MM.1S (cell line): ENCODE measurements around the gene FNDC7.
"Not testable (repeated sequence)": the region's sequence is repeated elsewhere in the genome, so short reads cannot be mapped to it uniquely, and the experiment has no call there.

Experiments
- DNase-seq: peaks from one replicate; pipeline ENCODE4 v3.0.0-alpha.2; 2015
- H2AFZ ChIP-seq: fragments of 300-600 bp; sonication (generic); 2 replicates; pipeline ENCODE4 v1.6.0; 2016; ENCODE audit warnings: antibody characterized with exemption, low read length
- H3F3A ChIP-seq: fragments of 300-600 bp; sonication (generic); 2 replicates; pipeline ENCODE4 v1.6.1; 2016; ENCODE audit warnings: mild to moderate bottlenecking, antibody characterized with exemption, low read length, moderate library complexity, mixed read lengths; ENCODE audit not compliant: insufficient read depth
- H3K27ac ChIP-seq: fragments of 300-600 bp; sonication (generic); 2 replicates; pipeline ENCODE4 v1.5.1; 2016; ENCODE audit warnings: mild to moderate bottlenecking, low read length
- H3K27me3 ChIP-seq: fragments of 300-600 bp; sonication (generic); replicated peaks from 2 replicates; pipeline ENCODE4 v1.6.0; 2016; ENCODE audit warnings: low read length; ENCODE audit not compliant: insufficient read depth
- H3K36me3 ChIP-seq: fragments of 300-600 bp; sonication (generic); replicated peaks from 2 replicates; pipeline ENCODE4 v1.6.1; 2016; ENCODE audit warnings: mild to moderate bottlenecking, low read length, mixed read lengths; ENCODE audit not compliant: insufficient read depth
- H3K4me1 ChIP-seq: fragments of 300-600 bp; sonication (generic); 2 replicates; pipeline ENCODE4 v1.6.1; 2016; ENCODE audit warnings: low read length, mixed read lengths
- H3K4me2 ChIP-seq: fragments of 300-600 bp; sonication (generic); 2 replicates; pipeline ENCODE4 v1.6.0; 2016; ENCODE audit warnings: low read depth, low read length
- H3K4me3 ChIP-seq: fragments of 300-600 bp; sonication (generic); 2 replicates; pipeline ENCODE4 v1.5.1; 2016; ENCODE audit warnings: low read length, mixed read lengths
- H3K79me2 ChIP-seq: fragments of 300-600 bp; sonication (generic); 2 replicates; pipeline ENCODE4 v1.6.1; 2016; ENCODE audit warnings: mixed run types, low read length, mixed read lengths
- H3K9ac ChIP-seq: fragments of 300-600 bp; sonication (generic); 2 replicates; pipeline ENCODE4 v1.6.1; 2016; ENCODE audit warnings: low read length, mixed read lengths
- H3K9me2 ChIP-seq: fragments of 300-600 bp; sonication (generic); replicated peaks from 2 replicates; pipeline ENCODE4 v1.6.1; 2016; ENCODE audit warnings: mild to moderate bottlenecking, low read length, mixed read lengths; ENCODE audit not compliant: insufficient read depth
- H3K9me3 ChIP-seq: fragments of 300-600 bp; sonication (generic); replicated peaks from 2 replicates; pipeline ENCODE4 v1.6.1; 2016; ENCODE audit warnings: mild to moderate bottlenecking, low read length, mixed read lengths; ENCODE audit not compliant: insufficient read depth
- H4K20me1 ChIP-seq: fragments of 300-600 bp; sonication (generic); 2 replicates; pipeline ENCODE4 v1.6.1; 2016; ENCODE audit warnings: mild to moderate bottlenecking, low read length, moderate library complexity, mixed read lengths; ENCODE audit not compliant: insufficient read depth
- EZH2 ChIP-seq: fragments of 300-600 bp; sonication (generic); optimal IDR thresholded peaks from 2 replicates; pipeline ENCODE3; 2017; ENCODE audit warnings: low read depth, mild to moderate bottlenecking, antibody characterized with exemption, low read length, mixed read lengths
- EZH2phosphoT487 ChIP-seq: fragments of 300-600 bp; sonication (generic); IDR thresholded peaks from 2 replicates; pipeline ENCODE4 v1.6.1; 2018; ENCODE audit warnings: antibody characterized with exemption, low read length
- TF ChIP-seq, protein P1 (sequence below): fragments of 300-600 bp; sonication (generic); IDR thresholded peaks from 2 replicates; pipeline ENCODE4 v1.5.1; 2016; ENCODE audit warnings: antibody characterized with exemption, low read length, mixed read lengths

The FNDC7 gene

DNA sequence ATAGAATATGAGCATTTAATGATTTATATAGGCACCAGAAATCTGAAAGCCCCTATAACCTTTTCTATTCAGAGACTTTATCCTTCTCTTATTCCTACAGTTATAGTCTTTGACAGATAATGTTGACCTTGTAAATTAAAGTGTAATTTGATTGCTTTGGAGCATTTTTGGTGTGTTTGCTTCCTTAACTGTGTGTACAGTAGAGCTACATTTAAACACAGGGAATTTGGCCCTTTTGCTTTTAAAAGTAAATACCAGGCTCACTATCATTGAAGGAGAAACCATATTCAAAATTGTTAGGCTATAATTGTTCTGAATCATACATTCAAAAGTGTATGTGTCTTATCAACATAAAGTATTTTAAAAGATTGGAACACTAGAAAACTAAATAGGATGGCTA lies 66.7 kb downstream of the FNDC7 start:
- no peaks in the 10 kb centered on the region for H3K79me2 ChIP-seq
- H3F3A ChIP-seq = no peaks in the 10 kb centered on the region
- DNase-seq = no peak
- H3K9me2 ChIP-seq = no peaks in the 10 kb centered on the region
- no peak overlapping the region for H3K9ac ChIP-seq
- no peak overlapping the region for H3K4me3 ChIP-seq
- no peaks in the 10 kb centered on the region for H3K4me1 ChIP-seq
- H4K20me1 ChIP-seq = no peaks in the 10 kb centered on the region
- no peaks in the 10 kb centered on the region for H3K36me3 ChIP-seq
- no peak overlapping the region for H2AFZ ChIP-seq
- TF ChIP-seq EZH2 (no peak), EZH2phosphoT487 (no peak)
- TF ChIP-seq, protein P1, sequence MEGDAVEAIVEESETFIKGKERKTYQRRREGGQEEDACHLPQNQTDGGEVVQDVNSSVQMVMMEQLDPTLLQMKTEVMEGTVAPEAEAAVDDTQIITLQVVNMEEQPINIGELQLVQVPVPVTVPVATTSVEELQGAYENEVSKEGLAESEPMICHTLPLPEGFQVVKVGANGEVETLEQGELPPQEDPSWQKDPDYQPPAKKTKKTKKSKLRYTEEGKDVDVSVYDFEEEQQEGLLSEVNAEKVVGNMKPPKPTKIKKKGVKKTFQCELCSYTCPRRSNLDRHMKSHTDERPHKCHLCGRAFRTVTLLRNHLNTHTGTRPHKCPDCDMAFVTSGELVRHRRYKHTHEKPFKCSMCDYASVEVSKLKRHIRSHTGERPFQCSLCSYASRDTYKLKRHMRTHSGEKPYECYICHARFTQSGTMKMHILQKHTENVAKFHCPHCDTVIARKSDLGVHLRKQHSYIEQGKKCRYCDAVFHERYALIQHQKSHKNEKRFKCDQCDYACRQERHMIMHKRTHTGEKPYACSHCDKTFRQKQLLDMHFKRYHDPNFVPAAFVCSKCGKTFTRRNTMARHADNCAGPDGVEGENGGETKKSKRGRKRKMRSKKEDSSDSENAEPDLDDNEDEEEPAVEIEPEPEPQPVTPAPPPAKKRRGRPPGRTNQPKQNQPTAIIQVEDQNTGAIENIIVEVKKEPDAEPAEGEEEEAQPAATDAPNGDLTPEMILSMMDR = no peak
- no peaks in the 10 kb centered on the region for H3K9me3 ChIP-seq
- H3K27me3 ChIP-seq = no peaks in the 10 kb centered on the region
- no peak overlapping the region for H3K27ac ChIP-seq
- no peak overlapping the region for H3K4me2 ChIP-seq

DNA sequence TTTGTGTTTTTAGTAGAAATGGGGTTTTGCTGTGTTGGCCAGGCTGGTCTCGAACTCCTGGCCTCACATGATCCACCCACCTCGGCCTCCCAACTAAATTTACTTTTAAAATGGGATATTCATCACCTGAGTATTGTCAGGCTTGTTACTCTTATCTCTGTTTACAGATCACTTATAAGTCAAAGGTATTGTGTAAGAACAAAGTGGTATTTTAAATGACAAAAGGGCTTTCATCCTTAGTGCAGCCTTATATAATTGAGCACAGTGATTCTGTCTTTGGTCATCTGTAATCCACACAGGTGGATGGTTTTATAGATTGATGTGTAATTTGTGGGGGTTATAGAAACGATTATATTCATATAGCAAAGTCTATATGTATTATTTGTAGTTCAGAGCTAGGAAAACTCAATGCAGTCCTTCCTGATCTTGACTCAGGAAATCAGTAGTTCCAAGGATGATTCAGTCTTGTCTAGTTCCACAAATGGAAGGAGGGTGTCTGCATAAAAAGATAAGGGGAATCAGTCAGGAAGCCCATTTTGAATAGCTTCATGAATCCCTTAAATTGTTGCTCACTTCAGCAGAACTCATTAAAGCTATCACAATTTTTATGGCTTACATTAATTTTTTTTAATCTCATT lies 68.3 kb downstream of the FNDC7 start:
- no peak overlapping the region for H3K27ac ChIP-seq
- H3K9me3 ChIP-seq = no peaks in the 10 kb centered on the region
- TF ChIP-seq, protein P1 = no peak
- no peak for TF ChIP-seq EZH2
- no peak for TF ChIP-seq EZH2phosphoT487
- H3K36me3 ChIP-seq = no peaks in the 10 kb centered on the region
- H2AFZ ChIP-seq = no peak overlapping the region
- H3K4me1 ChIP-seq = no peaks in the 10 kb centered on the region
- no peak for DNase-seq
- H3K79me2 ChIP-seq = no peaks in the 10 kb centered on the region
- H3K9me2 ChIP-seq = no peaks in the 10 kb centered on the region
- H4K20me1 ChIP-seq = no peaks in the 10 kb centered on the region
- H3K4me2 ChIP-seq = no peak overlapping the region
- H3K27me3 ChIP-seq = no peaks in the 10 kb centered on the region
- H3K4me3 ChIP-seq = no peak overlapping the region
- no peak overlapping the region for H3K9ac ChIP-seq
- H3F3A ChIP-seq = no peaks in the 10 kb centered on the region

DNA sequence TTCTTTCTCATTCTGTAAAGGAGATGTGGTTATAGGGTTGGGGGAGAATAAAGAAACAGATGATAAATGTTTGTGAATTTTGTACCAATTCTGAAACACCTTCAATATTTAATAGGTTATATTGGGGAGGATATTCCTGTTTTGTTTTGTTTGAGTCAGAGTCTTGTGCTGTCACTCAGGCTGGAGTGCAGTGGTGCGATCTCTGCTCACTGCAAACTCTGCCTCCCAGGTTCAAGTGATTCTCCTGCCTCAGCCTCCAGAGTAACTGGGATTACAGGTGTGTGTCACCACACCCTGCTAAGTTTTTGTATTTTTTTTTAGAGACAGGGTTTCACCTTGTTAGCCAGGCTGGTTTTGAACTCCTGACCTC lies 68.9 kb downstream of the FNDC7 start:
- not testable (repeated sequence) for H3K27me3 ChIP-seq, H3K27ac ChIP-seq, H3K4me1 ChIP-seq, H3K9me3 ChIP-seq, H4K20me1 ChIP-seq, H2AFZ ChIP-seq, H3K4me2 ChIP-seq, H3K4me3 ChIP-seq, H3K9me2 ChIP-seq, H3K36me3 ChIP-seq, H3K9ac ChIP-seq, DNase-seq, H3F3A ChIP-seq, H3K79me2 ChIP-seq

DNA sequence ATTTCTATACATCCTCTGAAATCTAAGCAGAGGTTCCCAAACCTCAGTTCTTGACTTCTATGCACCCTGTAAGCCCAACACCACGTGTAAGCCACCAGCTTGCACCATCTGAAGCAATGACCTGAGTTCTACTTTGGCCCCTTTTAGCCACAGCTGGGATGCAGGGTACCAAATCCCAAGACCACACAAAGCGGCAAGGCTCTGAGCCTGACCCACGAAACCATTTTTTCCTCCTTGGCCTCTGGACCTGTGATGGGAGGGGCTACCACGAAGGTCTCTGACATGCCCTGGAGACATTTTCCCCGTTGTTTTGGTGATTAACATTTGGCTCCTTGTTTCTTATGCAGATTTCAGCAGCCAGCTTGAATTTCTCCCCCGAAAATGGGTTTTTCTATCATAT lies 72.6 kb downstream of the FNDC7 start:
- Histone ChIP-seq H3K4me1 (no peaks in the 10 kb centered on the region), H3F3A (no peaks in the 10 kb centered on the region), H3K9me2 (no peaks in the 10 kb centered on the region), H3K27me3 (no peaks in the 10 kb centered on the region), H3K4me2 (no peak overlapping the region), H3K79me2 (no peaks in the 10 kb centered on the region), H2AFZ (no peak overlapping the region), H4K20me1 (no peaks in the 10 kb centered on the region), H3K9me3 (no peaks in the 10 kb centered on the region), H3K27ac (no peak overlapping the region), H3K36me3 (no peaks in the 10 kb centered on the region), H3K4me3 (no peak overlapping the region), H3K9ac (no peak overlapping the region)
- DNase-seq = no peak
- TF ChIP-seq, protein P1 = no peak
- TF ChIP-seq EZH2phosphoT487 (no peak), EZH2 (no peak)
